ENCODE results near the gene NINL.

The NINL gene

DNA sequence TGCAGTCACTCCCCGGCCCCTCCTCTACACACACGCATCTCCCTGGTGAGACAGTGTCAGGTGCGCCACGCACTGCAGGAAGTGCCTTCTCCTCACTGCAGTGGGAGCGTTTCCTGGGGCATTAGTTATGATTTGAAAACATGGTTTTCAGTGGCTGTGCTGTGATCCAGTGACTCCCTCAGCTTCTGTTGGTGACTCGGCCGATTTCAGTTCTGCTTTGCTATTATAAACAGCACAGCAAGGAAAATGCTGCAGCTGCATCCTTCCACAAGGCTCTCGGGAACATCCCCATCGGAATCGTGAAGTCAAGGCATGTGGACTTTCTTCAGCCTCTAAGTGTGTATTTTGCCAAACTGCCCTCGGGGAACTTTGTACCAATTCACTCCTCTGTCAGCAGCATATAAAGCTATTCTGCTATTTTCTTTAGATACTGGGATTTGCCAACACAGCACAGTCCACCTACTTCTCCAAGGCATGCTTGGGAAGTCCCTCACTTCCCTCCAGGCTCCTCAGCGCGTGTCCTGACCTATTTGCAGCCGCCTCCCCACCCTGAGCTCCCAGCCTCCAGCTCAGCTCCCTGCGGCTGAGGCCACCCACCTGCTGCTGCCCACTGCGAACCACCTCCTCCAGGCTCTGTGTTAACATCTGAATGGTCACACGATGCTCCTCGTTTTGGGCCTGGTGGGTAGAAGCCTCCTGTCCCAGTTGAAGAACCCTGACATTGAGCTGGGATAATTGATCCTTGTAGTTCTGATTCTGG lies 123.4 kb downstream of the NINL start:
- no peak for DNase-seq

DNA sequence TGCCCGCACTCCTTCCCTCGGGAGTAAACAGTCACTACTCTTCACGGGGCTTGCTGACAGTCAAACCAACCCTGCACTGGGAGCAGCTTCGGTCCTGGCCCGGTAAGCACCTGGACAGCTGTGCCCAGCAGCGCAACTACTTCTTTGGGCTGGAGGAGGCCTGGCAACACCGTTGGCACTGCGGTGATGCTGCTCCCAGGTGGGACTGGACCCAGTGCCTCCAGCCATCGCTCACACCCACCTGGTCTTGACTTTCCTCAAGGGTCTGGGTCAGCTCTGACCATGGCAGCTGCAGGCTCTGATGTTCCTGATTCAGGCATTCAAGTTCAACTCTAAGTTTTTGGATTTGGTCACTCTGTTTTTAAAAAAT lies 124.1 kb downstream of the NINL start:
- DNase-seq = no peak

DNA sequence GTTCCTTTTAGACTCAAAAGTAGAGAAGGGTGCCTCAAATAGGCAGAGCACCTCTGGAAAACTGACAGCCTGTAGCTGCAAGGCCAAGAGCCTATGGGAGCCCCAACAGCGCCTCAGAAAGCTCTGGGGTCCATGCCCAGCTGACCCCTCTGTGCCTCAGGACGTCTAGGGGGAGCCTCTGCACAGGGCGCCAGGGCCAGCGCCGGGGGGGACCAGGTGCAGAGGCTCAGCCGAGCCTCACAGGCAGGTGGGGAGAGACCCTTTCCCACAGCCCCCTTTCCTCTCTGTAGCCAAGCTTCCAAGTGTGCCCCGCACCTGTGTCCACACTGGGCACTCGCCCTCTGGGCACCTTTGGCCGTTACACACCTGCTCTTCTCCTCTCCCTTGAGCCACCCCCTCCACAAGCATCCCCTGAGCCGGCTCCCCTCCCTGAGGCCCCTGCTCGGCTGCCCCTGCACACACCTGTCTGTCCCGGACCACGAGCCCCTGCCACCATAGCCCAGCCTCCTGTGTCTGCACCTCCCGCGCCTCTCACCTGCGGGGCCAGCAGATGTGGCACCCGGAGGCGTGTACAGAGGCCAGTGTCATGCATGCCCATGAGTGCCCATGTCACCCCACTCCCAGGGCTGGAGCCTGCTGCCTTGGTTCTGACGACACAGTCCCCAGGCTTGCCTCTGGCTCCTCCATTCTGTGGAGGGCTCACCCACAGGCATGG lies 124.6 kb downstream of the NINL start:
- no peak for DNase-seq

DNA sequence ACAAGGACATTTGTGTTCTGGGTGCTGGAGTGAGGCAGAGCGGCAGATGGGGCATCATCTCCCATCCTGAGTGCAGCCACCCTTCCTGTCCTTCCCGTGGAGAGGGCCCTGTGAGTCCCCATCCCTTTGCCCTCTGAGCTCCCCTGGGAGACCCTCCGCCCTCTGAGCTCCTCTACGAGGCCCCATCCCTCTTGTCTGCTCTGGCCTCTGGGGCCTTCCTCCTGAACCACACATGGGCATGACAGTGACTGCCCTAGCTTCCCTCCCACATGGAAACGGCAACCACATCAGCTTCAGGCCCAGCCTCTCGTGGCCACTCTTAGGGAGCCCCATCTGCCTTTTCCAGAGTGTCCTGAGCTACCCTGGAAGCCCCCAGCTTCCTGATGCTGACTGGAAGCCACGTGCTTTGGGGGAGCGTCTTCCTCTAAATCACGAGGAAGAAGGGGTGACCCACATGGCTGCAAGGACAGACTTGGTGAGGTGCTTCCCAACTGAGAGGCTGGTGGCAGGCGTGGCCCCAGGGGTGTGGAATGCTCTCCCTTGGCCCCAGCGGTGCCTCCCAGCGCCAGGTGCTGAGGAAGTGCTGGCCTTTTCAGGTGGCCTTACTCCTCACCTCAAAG lies 125.3 kb downstream of the NINL start:
- DNase-seq = no peak

DNA sequence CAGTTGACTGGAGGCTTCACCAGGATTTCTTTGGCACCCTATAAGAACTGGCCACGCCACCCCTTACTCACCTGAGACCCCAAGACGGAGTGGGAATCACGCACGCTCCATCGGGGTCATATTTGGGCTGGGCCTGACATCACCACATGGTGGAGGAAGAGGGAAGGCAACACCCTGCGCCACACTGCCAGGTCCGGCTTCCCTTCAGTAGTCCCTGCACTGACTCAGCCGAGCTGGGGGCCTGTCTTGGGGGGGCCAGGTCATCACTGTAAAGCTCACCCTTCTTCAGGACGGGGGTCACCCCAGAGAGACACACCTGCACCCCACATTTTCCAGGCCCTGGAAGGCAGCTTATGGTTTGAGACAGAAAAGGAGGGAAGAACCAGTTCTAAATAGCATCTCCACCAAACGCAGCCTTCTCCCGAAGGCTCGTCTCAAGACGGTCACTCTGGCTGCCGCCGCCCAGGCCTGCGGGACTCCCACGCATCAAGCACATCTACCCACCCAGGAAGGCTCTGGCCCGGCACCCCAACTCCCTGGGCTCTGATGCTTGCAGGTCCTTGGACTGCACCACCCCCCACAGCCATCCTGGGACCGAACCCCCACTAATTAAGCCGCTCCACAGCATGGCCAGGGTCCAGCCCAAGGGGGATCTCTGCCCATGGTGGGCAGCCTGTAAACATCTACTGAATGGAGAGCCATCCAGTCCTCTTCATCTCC lies 126.1 kb downstream of the NINL start:
- DNase-seq = no peak

DNA sequence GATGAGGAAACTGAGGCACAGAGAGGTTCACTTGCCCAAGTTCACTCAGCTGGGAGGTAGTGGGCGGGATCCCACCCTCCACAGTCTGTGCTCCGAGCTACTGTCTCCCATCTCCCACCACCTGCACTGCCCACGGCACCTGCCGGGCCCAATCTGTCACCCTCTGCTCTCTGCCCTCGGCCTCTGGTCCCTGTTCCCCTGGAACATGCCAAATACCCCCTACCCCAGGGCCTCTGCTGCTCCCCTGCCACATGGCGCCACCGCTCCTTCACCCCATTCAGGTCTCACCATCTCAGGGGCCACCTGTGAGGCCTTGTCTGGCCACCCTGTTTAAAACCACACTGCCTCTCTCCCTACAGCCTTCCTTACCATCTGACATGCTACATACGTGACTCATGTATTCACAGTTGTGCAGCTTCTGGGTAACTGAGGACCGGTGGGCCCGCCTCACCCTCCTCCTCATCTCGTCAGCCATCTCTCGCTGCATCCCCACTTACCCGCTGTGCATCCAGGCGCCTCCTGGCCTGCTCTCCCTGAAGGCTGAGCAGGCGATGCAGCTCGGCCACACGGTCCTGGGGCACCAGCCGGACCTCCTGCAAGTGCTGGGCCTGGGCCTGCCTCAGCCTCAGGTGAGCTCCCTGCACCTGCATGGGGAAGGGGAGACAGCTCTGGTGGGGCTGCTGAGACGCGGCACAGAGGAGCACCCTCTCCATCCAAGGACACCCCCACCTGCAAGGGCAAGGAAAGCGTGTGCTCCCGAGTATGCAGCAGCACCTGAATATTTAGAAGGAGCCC lies 127.2 kb downstream of the NINL start:
- DNase-seq = no peak

DNA sequence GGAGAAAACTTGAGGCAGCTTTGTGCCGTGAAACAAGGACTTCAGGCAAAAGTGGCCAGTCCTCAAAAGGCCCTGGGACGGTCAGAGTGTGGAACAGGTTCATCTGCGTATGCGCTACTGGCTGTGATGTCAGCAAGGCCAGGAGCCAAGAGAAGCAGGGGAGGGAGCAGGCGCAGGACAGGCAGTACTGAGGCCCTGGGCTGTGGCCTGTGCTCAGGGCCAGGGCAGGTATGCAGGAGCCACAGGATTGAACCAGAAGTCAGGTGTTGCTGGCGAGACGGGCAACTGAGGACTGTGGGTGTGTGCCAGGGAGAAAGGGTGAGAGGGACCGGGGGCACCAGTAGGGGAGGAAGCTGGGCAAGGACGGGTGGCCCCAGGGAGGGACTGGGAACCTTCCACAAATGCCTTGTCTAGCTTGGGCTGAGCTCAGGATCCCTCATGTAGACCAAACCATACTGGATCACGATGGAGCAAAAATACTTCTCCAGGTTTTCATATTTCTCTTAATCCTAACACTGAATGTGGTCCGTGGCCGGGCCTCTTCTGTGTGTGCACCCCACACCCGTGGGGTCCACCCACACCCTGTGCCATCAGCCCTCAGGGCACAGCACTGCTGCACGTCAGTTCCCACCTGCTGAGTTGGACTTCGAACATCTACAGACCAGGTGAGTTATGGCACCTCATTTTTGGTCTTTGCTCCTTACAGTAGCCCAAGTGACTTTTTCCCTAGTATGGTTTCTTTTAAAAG lies 131.0 kb downstream of the NINL start:
- DNase-seq = no peak

DNA sequence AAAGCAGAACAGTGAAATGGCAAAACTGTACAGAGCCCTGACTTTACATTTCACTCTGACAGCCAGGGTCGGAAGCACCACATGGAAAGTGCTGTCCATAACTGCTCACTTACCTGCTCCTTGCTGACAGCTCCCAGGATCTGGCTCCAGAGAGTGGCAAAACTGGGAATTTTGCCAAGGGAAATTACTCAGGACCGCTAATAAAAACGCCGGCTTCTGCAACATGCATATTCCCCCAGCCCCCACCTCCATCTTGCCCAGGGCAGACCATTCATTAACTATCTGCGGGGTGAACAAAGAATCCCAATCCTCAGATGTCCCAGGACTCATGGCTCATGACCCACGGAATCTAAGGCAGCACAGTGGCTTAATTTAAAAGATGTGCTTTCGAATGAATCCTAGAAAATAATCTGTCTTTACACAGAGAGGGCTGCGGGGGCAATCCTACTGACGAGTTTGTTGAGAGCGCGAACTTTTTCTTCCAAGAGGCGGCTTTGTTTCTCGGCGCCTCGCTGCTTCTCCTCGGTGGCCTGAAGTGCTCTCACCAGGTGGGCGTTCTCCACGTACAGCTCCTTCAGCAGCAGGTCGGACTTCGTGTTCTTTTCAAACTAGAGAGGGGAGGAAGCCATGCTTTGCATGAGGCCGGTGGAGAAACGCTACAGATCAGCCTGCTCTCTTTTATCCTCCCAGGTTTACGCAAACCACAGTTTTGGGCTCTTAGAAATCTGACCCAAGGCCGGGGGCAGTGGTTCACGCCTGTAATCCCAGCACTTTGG lies 132.1 kb downstream of the NINL start:
- DNase-seq = no peak

DNA sequence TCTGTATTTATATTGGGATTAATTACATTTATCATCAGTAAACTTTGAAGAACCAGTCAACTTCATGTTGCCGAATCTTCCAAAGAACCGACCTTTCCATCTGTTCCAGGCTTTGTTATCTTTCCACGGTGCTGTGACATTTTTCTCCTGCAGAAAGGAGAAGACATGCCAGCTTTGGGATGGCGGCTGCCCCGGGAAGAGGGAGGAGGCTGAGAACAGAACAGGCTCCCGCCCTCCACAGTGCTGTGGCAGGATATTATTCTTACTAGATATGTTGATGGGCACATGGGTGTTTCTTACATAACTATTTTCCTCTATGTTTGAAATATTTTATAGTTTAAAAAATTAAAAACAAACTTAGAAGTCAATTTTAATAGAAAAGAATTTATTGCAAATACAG lies 133.0 kb downstream of the NINL start:
- no peak for DNase-seq

DNA sequence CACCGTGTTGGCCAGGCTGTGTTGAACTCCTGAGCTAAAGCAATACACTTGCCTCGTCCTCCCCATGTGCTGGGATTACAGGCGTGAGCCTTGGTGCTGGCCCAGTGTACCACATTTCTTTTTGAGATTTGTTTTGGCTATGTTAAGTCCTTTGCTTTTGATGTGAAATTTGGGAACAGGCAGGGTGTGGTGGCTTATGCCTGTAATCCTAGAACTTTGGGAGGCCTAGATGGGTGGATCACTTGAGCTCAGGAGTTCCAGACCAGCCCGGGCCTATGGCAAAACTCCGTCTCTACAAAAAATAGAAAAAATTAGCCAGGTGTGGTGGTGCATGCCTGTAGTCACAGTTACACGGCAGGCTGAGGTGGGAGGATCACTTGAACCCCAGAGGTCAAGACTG lies 137.7 kb downstream of the NINL start:
- DNase-seq = no peak

DNA sequence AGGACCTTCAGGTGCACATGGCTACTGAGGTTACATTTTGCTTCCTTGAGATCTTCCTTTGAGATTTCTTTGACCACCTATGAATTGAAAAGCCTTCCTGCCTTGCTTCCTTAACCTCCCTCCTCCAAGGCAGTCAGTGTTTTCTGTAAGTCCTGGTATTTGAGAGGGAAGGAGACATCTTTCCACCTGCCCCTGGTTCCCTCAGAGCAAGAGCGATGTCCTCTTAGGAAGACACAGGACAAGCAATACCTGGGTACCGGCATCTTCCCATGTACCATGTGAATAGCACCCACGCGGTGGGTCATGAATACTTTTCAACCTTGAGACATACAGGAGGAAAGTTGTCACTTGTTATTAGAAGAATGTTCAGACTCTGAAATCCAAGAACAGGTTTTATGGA lies 140.8 kb downstream of the NINL start:
- DNase-seq = no peak

DNA sequence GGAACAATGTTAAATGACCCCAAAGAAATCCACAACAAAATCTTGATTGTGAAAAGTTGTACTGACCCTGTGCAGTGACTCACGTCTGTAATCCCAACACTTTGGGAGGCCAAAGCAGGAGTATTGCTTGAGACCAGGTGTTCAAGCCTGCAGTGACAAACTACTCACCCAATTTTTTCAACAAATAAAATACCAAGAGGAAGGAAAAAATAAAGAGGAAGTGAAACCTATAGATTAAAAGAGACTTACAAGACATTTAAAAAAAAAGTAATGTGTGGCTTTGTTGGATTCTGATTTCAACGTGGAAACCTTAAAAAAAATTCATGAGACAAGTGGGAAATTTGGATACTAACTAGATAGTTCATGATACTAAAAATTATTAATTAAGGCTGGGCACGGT lies 146.0 kb downstream of the NINL start:
- DNase-seq = no peak

DNA sequence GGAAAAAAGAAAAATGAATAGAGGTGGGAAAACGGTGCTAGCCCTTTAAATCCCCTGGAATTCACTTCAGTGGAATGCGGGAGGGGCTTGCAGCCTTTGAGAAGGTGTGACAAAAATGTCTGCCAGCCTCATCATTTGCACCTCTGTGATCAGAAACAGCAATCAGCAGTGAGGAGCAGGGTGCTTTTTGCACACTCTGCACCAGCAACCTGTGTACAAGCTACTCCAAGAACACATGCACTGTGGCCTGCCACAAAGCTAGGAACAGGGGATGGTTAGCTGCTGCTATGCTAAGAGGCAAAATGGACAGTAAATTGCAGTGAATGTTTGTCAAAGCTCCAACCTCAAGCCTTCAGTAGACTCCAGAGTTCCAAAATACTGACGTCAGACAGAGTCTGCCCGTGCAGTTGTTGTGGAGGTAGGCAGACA lies 148.2 kb downstream of the NINL start:
- no peak for DNase-seq

DNA sequence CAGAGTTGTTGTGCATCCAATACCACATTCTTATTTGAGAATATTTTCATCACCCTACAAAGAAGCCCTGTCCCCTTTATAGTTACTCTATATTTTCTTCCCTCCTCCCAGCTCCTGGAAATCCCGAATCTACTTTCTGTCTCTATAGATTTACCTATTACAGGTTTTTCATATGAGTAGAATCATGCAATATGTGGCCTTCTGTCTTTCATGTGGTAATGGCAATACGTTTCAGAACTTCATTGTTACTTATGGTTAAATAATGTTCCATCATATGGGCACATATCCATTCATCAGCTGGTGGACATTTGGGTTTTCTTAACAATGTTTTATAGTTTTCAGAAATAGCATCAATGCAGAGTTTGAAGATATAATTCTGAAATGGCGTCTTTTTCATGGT lies 160.8 kb downstream of the NINL start:
- DNase-seq = no peak

DNA sequence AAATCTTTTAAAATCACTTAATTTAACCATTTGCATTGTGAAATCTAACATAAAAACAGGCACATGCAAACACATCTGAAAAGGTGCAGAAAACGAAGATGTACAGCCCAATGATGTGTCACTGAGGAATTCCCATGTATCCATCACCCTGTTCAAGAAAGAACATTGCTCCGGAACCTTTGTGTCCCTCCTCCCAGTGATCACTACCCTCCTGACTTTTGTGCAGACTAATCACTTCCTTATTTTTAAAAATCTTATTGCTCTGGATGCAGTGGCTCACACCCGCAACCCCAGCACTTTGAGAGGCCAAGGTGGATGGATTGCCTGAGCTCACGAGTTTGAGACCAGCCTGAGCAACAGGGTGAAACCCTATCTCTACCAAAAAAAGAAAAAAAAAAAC lies 163.3 kb downstream of the NINL start:
- no peak for DNase-seq

DNA sequence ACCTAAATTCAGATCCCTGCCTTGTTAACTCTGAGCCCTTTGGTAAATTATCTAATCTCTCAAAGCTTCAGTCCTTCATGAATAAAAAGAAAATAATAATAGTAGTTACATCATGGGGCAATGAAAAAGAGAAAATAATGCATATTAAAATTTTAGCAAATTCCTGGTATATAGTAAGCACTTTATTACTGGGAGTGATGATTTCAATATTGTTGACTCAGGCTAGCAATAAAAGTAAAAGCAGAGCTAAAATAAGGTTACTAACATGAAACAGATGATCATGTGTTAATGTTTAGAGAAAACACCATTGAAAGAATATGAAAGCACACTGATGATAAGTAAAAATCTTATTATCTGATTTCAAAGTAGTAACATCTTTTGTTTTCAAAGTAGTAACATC lies 164.2 kb downstream of the NINL start:
- no peak for DNase-seq

DNA sequence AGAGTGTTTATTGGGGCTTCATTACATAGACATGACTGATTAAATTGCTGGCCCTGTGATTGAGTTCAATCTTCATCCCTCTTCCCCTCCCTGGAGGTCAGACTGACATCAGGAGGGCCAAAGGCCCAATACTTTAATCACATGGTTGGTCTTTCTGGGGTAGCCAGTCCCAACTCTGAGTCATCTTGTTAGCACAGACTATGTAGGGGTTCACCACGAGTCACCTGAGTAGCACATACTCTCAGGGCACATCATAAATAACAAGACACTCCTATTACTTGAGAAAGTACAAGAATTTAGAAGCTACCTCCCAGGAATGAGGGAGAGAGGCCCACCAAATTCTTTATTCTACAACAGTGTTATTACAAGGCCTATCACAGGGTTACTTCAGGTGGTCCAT lies 166.6 kb downstream of the NINL start:
- no peak for DNase-seq

DNA sequence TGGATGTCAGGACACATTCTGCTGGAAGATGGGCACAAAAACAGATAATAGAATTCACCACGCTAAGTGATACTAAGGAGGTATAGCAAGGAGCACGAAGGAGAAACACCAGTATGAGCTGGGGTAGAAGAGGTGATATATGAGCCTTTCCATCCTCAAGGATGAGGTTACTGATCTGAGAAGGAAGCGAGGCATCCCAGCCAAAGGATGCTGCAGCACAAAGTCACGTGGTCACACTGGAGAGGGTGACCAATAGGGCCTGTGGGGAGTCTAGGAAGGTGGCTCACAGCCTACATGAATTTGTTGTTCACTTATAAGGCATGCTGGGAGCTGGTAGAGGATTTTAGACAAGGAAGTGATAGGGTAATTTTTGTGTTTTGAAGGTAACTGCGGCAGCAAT lies 176.4 kb downstream of the NINL start:
- no peak for DNase-seq

DNA sequence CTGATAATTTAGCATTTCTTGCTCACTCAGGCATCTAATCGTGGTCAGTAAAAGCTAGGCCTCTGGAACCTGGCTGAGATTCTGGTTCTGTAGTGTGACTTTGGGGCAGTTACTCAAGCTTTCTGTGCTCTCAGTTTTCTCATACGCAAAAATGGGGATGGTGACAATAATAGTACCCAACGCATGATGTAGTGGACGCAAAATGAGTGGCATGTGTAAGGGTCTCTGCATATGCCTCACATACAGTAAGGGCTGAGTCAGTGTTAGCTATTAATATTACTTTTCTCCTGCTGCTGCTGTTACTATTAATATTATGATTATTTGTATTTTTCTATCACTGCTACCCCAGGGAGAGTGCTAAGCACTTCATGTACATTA lies 177.2 kb downstream of the NINL start:
- DNase-seq = no peak

DNA sequence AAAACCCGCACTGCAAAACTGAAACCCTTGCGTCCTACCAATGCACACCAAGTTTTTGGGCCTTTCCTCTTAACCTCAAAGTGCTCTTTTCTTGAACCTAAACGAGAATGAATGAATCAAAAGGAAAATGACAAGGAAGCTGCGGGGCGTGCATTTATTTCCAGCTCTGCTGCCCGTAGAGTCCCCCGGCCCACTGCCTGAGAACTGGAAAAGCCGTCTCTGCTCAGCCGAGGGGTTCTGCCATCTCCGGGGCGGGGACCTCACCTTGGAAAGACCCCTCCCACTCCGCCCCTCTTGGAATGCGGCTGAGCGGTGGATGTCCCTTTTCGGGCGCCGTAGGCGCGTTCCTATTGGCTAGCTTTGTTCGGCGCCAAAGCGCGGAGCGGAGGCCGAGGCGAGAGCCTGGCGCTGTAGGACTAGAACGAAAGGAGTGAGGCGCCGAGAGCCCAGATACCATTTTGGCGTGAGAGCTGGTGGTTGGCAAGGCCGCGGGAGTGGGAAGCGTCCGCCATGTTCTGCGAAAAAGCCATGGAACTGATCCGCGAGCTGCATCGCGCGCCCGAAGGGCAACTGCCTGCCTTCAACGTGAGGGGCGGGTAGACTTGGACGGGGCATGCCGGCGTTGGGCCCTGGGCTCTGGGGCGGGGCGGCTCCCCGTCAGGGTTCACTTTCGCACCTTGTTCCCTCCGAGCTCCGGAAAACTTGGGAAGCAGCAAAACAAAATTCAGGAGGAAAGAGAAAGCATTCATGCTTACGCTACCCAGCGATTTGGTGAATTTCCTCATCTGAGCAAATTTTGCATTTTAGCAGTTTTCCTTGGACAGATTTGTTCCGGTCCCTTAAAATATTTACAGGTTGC lies 177.8 kb downstream of the NINL start, which contains the start of gene GINS1:
Gene GINS1, plus strand, starts transcription at position 363 of the 859 bp plus-strand sequence. Its CDS starts 148 bp downstream, at position 511.
- peak; percentile 92 for DNase-seq

Measured in activated effector memory CD4-positive, alpha-beta T cell treated with anti-CD3 and anti-CD28 coated beads, Interleukin-2, amount 50 U/mL, for 16 hours (primary cell).